ENCODE results near the gene PHACTR1. TPM values are rescaled to one million over a fixed set of nuclear protein-coding genes. Genes with fewer than 3 reads are reported as not detected.

Gene PHACTR1
- total RNA-seq, 1 experiment from 2014 or later = not detected

DNA sequence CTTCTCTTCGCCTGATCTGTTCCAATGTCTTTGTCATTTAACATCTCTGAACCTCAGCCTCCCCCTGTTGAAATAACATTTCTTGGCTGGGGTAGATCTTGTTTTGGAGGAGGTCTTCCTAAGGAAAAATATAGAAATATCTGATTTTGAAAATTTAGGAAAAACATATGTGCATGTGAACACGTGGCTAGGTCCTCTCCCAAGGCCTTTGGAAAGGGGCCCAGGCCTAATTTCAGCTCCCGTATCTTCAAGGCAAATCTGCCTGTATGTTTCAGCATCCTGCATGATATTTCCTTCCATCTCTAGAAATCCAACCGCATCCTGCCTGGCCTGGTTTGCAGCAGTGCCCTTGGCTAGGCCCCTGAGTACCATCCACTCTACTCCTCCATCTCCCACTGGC is 261.2 kb downstream of the PHACTR1 start:
- no peaks in the 10 kb centered on the region for H3K4me1 ChIP-seq (ENCODE audit: insufficient read depth, low read length)
- H4K20me1 ChIP-seq (ENCODE audit: low read length) = no peaks in the 10 kb centered on the region
- no peaks in the 10 kb centered on the region for H3K9me2 ChIP-seq (replicated peaks; ENCODE audit: low read length)
- intact Hi-C loops (cut with micrococcal nuclease) = no loop called here
- H3K4me3 ChIP-seq (ENCODE audit: low read length) = no peak overlapping the region
- peaks cover 72% of the 10 kb centered on the region for H3K27me3 ChIP-seq (ENCODE audit: low read length)
- no peak for TF ChIP-seq EZH2phosphoT487 (IDR thresholded peaks at IDR 0.05; ENCODE audit: borderline replicate concordance, low read length)
- no peak for TF ChIP-seq EZH2 (IDR thresholded peaks at IDR 0.05; ENCODE audit: low read length, unreplicated experiment)
- TF ChIP-seq, protein P1, sequence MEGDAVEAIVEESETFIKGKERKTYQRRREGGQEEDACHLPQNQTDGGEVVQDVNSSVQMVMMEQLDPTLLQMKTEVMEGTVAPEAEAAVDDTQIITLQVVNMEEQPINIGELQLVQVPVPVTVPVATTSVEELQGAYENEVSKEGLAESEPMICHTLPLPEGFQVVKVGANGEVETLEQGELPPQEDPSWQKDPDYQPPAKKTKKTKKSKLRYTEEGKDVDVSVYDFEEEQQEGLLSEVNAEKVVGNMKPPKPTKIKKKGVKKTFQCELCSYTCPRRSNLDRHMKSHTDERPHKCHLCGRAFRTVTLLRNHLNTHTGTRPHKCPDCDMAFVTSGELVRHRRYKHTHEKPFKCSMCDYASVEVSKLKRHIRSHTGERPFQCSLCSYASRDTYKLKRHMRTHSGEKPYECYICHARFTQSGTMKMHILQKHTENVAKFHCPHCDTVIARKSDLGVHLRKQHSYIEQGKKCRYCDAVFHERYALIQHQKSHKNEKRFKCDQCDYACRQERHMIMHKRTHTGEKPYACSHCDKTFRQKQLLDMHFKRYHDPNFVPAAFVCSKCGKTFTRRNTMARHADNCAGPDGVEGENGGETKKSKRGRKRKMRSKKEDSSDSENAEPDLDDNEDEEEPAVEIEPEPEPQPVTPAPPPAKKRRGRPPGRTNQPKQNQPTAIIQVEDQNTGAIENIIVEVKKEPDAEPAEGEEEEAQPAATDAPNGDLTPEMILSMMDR (conservative IDR thresholded peaks at IDR 0.05; ENCODE audit: low read depth, low read length) = no peak
- no peaks in the 10 kb centered on the region for H3F3A ChIP-seq (ENCODE audit: low read length, unreplicated experiment)
- no peak overlapping the region for H3K27ac ChIP-seq (ENCODE audit: low read length)
- H3K4me2 ChIP-seq (ENCODE audit: low read length) = no peak overlapping the region
- no peaks in the 10 kb centered on the region for H3K79me2 ChIP-seq (ENCODE audit: low read length)
- no peaks in the 10 kb centered on the region for H3K9me3 ChIP-seq (ENCODE audit: low read length)
- H3K36me3 ChIP-seq (ENCODE audit: low read depth, low read length) = no peaks in the 10 kb centered on the region
- CTCF ChIA-PET = no interaction called here
- POLR2A ChIA-PET (ENCODE audit: unreplicated experiment) = no interaction called here
- DNase-seq = no peak
- BruUV-seq (replicated peaks) = no TSS peak
- ATAC-seq = no peak
- H3K9ac ChIP-seq (ENCODE audit: low read length) = no peak overlapping the region
- no peak overlapping the region for H2AFZ ChIP-seq (ENCODE audit: low read length)

DNA sequence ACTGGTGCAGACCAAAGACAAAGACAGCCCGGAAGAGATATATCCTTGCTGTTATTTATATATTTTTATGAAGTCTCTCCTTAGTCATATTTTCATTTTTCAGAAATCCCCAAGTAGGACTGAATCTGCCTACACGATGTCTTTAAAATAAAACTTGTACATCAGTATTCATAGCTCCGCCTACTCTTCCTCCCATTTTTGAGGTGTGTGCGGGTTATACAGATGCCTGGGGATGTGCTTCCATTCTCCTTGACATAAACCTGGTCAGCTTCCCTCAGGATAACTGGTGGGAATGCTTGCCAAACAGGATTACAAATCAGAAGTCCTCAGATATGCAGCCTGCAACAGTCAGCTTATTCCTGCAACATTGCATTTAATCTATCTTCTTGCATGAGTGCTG is 264.2 kb downstream of the PHACTR1 start:
- DNase-seq (no peak), ATAC-seq (no peak)
- no peaks in the 10 kb centered on the region for H3K4me1 ChIP-seq (ENCODE audit: insufficient read depth, low read length)
- ChIA-PET CTCF (no interaction called here), POLR2A (ENCODE audit: unreplicated experiment) (no interaction called here)
- no TSS peak for BruUV-seq (replicated peaks)
- H3K9me3 ChIP-seq (ENCODE audit: low read length) = no peaks in the 10 kb centered on the region
- peaks cover 60% of the 10 kb centered on the region for H3K27me3 ChIP-seq (ENCODE audit: low read length)
- no peak overlapping the region for H3K9ac ChIP-seq (ENCODE audit: low read length)
- no peaks in the 10 kb centered on the region for H3K36me3 ChIP-seq (ENCODE audit: low read depth, low read length)
- no peaks in the 10 kb centered on the region for H4K20me1 ChIP-seq (ENCODE audit: low read length)
- no peaks in the 10 kb centered on the region for H3K9me2 ChIP-seq (replicated peaks; ENCODE audit: low read length)
- TF ChIP-seq EZH2phosphoT487 (IDR thresholded peaks at IDR 0.05; ENCODE audit: borderline replicate concordance, low read length) (no peak), EZH2 (IDR thresholded peaks at IDR 0.05; ENCODE audit: low read length, unreplicated experiment) (no peak)
- TF ChIP-seq, protein P1 (conservative IDR thresholded peaks at IDR 0.05; ENCODE audit: low read depth, low read length) = no peak
- no peaks in the 10 kb centered on the region for H3F3A ChIP-seq (ENCODE audit: low read length, unreplicated experiment)
- no peak overlapping the region for H3K4me2 ChIP-seq (ENCODE audit: low read length)
- intact Hi-C loops (cut with micrococcal nuclease) = no loop called here
- no peaks in the 10 kb centered on the region for H3K79me2 ChIP-seq (ENCODE audit: low read length)
- no peak overlapping the region for H3K4me3 ChIP-seq (ENCODE audit: low read length)
- H3K27ac ChIP-seq (ENCODE audit: low read length) = no peak overlapping the region
- no peak overlapping the region for H2AFZ ChIP-seq (ENCODE audit: low read length)

DNA sequence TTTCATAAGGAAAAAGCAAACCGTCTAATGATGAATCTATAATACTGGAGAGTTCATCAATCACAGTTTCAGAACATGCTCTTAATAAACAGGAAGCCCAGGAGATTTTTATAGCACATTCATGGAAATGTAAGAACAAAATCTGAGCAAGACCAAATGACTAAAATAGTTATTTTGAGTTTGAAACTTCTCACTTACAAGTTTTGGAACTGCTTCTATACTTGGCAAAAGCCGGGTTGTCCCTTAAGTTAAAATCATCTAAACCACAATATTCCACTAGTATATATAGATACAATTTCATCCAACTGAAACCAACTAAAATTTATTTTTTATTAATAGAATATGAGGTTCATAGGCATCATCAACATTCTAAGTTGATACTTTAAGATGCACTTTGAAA is 268.2 kb downstream of the PHACTR1 start:
- H3K9me3 ChIP-seq (ENCODE audit: low read length) = no peaks in the 10 kb centered on the region
- peaks cover 64% of the 10 kb centered on the region for H3K27me3 ChIP-seq (ENCODE audit: low read length)
- H3K27ac ChIP-seq (ENCODE audit: low read length) = no peak overlapping the region
- no peaks in the 10 kb centered on the region for H3K36me3 ChIP-seq (ENCODE audit: low read depth, low read length)
- H3K4me3 ChIP-seq (ENCODE audit: low read length) = no peak overlapping the region
- no TSS peak for BruUV-seq (replicated peaks)
- H3K4me1 ChIP-seq (ENCODE audit: insufficient read depth, low read length) = no peaks in the 10 kb centered on the region
- no peaks in the 10 kb centered on the region for H3F3A ChIP-seq (ENCODE audit: low read length, unreplicated experiment)
- DNase-seq (no peak), ATAC-seq (no peak)
- H3K4me2 ChIP-seq (ENCODE audit: low read length) = no peak overlapping the region
- ChIA-PET POLR2A (ENCODE audit: unreplicated experiment) (no interaction called here), CTCF (no interaction called here)
- H4K20me1 ChIP-seq (ENCODE audit: low read length) = no peaks in the 10 kb centered on the region
- H3K9ac ChIP-seq (ENCODE audit: low read length) = no peak overlapping the region
- TF ChIP-seq EZH2phosphoT487 (IDR thresholded peaks at IDR 0.05; ENCODE audit: borderline replicate concordance, low read length) (no peak), EZH2 (IDR thresholded peaks at IDR 0.05; ENCODE audit: low read length, unreplicated experiment) (no peak)
- TF ChIP-seq, protein P1 (conservative IDR thresholded peaks at IDR 0.05; ENCODE audit: low read depth, low read length) = no peak
- H3K9me2 ChIP-seq (replicated peaks; ENCODE audit: low read length) = no peaks in the 10 kb centered on the region
- no peaks in the 10 kb centered on the region for H3K79me2 ChIP-seq (ENCODE audit: low read length)
- intact Hi-C loops (cut with micrococcal nuclease) = no loop called here
- no peak overlapping the region for H2AFZ ChIP-seq (ENCODE audit: low read length)

All from PC-3 (cell line).